Activated naive CD8-positive, alpha-beta T cell treated with anti-CD3 and anti-CD28 coated beads for 36 hours (primary cell): ENCODE results near the gene SULT1A1. TPM values are rescaled to one million over a fixed set of nuclear protein-coding genes. Genes with fewer than 3 reads are reported as not detected.
"Not testable (repeated sequence)": the region's sequence is repeated elsewhere in the genome, so short reads cannot be mapped to it uniquely, and the experiment has no call there.

Source experiments
- DNase-seq: peaks from one replicate; pipeline ENCODE4 v3.0.0; 2021
- H3K27ac Mint-ChIP-seq: one replicate; pipeline ENCODE4 v1.8.0; 2022; ENCODE audit warnings: mild to moderate bottlenecking, moderate library complexity, mixed read lengths
- H3K27me3 Mint-ChIP-seq: one replicate; pipeline ENCODE4 v1.8.0; 2022; ENCODE audit warnings: mild to moderate bottlenecking, mixed read lengths
- H3K36me3 Mint-ChIP-seq: one replicate; pipeline ENCODE4 v1.8.0; 2021; ENCODE audit warnings: mild to moderate bottlenecking, mixed read lengths
- H3K4me1 Mint-ChIP-seq: one replicate; pipeline ENCODE4 v1.8.0; 2021; ENCODE audit warnings: mixed read lengths
- H3K4me3 Mint-ChIP-seq: one replicate; pipeline ENCODE4 v1.8.0; 2022; ENCODE audit warnings: mild to moderate bottlenecking, moderate library complexity, mixed read lengths
- H3K9me3 Mint-ChIP-seq: one replicate; pipeline ENCODE4 v1.8.0; 2022; ENCODE audit warnings: mixed read lengths
- total RNA-seq, 2 experiments: library from RNA; stranded (reverse); gene quantifications; one replicate each; pipeline ENCODE4 v1.2.3, GENCODE V29; 2021

SULT1A1 gene
- total RNA-seq, 2 experiments from 2014 or later = 11.6 to 13.3 TPM

GRCh38 chr16:28586466-28586865 lies 23.4 kb downstream of the SULT1A1 start:
- Mint-ChIP-seq H3K4me3 (no peak overlapping the region), H3K27me3 (no peaks in the 10 kb centered on the region), H3K36me3 (peaks cover 13% of the 10 kb centered on the region), H3K4me1 (no peaks in the 10 kb centered on the region), H3K9me3 (no peaks in the 10 kb centered on the region), H3K27ac (no peak overlapping the region)
- DNase-seq = no peak

- no peak for DNase-seq
- no peak overlapping the region for H3K27ac Mint-ChIP-seq
- peaks cover 13% of the 10 kb centered on the region for H3K36me3 Mint-ChIP-seq
- H3K9me3 Mint-ChIP-seq = no peaks in the 10 kb centered on the region
- no peaks in the 10 kb centered on the region for H3K27me3 Mint-ChIP-seq
- H3K4me1 Mint-ChIP-seq = no peaks in the 10 kb centered on the region
- H3K4me3 Mint-ChIP-seq = no peak overlapping the region
These were observed 24.2 kb downstream of the SULT1A1 start for GRCh38 chr16:28585674-28586073.

- H3K4me1 Mint-ChIP-seq = peaks cover 1% of the 10 kb centered on the region
- peaks cover 12% of the 10 kb centered on the region for H3K36me3 Mint-ChIP-seq
- no peak overlapping the region for H3K27ac Mint-ChIP-seq
- H3K4me3 Mint-ChIP-seq = no peak overlapping the region
- no peak for DNase-seq
- no peaks in the 10 kb centered on the region for H3K9me3 Mint-ChIP-seq
- no peaks in the 10 kb centered on the region for H3K27me3 Mint-ChIP-seq
These were observed 29.0 kb downstream of the SULT1A1 start for GRCh38 chr16:28580726-28581315.

- no peak overlapping the region for H3K4me3 Mint-ChIP-seq
- peaks cover 15% of the 10 kb centered on the region for H3K4me1 Mint-ChIP-seq
- peaks cover 2% of the 10 kb centered on the region for H3K36me3 Mint-ChIP-seq
- no peak overlapping the region for H3K27ac Mint-ChIP-seq
- DNase-seq = no peak
- no peaks in the 10 kb centered on the region for H3K9me3 Mint-ChIP-seq
- no peaks in the 10 kb centered on the region for H3K27me3 Mint-ChIP-seq
These were observed 34.3 kb downstream of the SULT1A1 start for GRCh38 chr16:28575446-28576109.

GRCh38 chr16:28574925-28575324 lies 34.9 kb downstream of the SULT1A1 start:
- no peaks in the 10 kb centered on the region for H3K27me3 Mint-ChIP-seq
- no peaks in the 10 kb centered on the region for H3K9me3 Mint-ChIP-seq
- peaks cover 15% of the 10 kb centered on the region for H3K4me1 Mint-ChIP-seq
- no peak overlapping the region for H3K27ac Mint-ChIP-seq
- no peak overlapping the region for H3K4me3 Mint-ChIP-seq
- no peak for DNase-seq
- H3K36me3 Mint-ChIP-seq = peaks cover 2% of the 10 kb centered on the region

GRCh38 chr16:28573738-28574718 lies 35.8 kb downstream of the SULT1A1 start:
- peaks cover 2% of the 10 kb centered on the region for H3K36me3 Mint-ChIP-seq
- no peaks in the 10 kb centered on the region for H3K27me3 Mint-ChIP-seq
- no peak for DNase-seq
- H3K27ac Mint-ChIP-seq = no peak overlapping the region
- H3K4me3 Mint-ChIP-seq = no peak overlapping the region
- H3K4me1 Mint-ChIP-seq = peaks cover 15% of the 10 kb centered on the region
- no peaks in the 10 kb centered on the region for H3K9me3 Mint-ChIP-seq

GRCh38 chr16:28572696-28573510 lies 36.9 kb downstream of the SULT1A1 start:
- no peak overlapping the region for H3K27ac Mint-ChIP-seq
- no peak for DNase-seq
- no peaks in the 10 kb centered on the region for H3K9me3 Mint-ChIP-seq
- peaks cover 14% of the 10 kb centered on the region for H3K4me1 Mint-ChIP-seq
- no peak overlapping the region for H3K4me3 Mint-ChIP-seq
- no peaks in the 10 kb centered on the region for H3K27me3 Mint-ChIP-seq
- H3K36me3 Mint-ChIP-seq = peaks cover 3% of the 10 kb centered on the region

- DNase-seq = no peak
- Mint-ChIP-seq H3K36me3 (peaks cover 23% of the 10 kb centered on the region), H3K27me3 (no peaks in the 10 kb centered on the region), H3K9me3 (peaks cover 11% of the 10 kb centered on the region), H3K27ac (no peak overlapping the region), H3K4me1 (peaks cover 18% of the 10 kb centered on the region), H3K4me3 (no peak overlapping the region)
These were observed 39.7 kb downstream of the SULT1A1 start for GRCh38 chr16:28569968-28570752.

GRCh38 chr16:28569021-28569420 lies 40.8 kb downstream of the SULT1A1 start:
- Mint-ChIP-seq H3K27me3 (no peaks in the 10 kb centered on the region), H3K27ac (no peak overlapping the region), H3K36me3 (peaks cover 24% of the 10 kb centered on the region), H3K9me3 (peaks cover 11% of the 10 kb centered on the region), H3K4me1 (peaks cover 16% of the 10 kb centered on the region), H3K4me3 (no peak overlapping the region)
- no peak for DNase-seq

GRCh38 chr16:28567292-28567691 lies 42.6 kb downstream of the SULT1A1 start:
- Mint-ChIP-seq H3K27me3 (no peaks in the 10 kb centered on the region), H3K27ac (no peak overlapping the region), H3K4me3 (no peak overlapping the region), H3K9me3 (peaks cover 11% of the 10 kb centered on the region), H3K4me1 (peaks cover 12% of the 10 kb centered on the region), H3K36me3 (peaks cover 24% of the 10 kb centered on the region)
- DNase-seq = no peak

- H3K27ac Mint-ChIP-seq, H3K4me3 Mint-ChIP-seq, DNase-seq, H3K27me3 Mint-ChIP-seq: not testable (repeated sequence)
- peaks cover 24% of the 10 kb centered on the region for H3K36me3 Mint-ChIP-seq
- peaks cover 11% of the 10 kb centered on the region for H3K9me3 Mint-ChIP-seq
- peaks cover 13% of the 10 kb centered on the region for H3K4me1 Mint-ChIP-seq
These were observed 43.5 kb downstream of the SULT1A1 start for GRCh38 chr16:28566233-28566925.

GRCh38 chr16:28563218-28563617 lies 46.6 kb downstream of the SULT1A1 start:
- Mint-ChIP-seq H3K4me1 (peaks cover 20% of the 10 kb centered on the region), H3K4me3 (no peak overlapping the region), H3K9me3 (peaks cover 11% of the 10 kb centered on the region), H3K27me3 (no peaks in the 10 kb centered on the region), H3K27ac (no peak overlapping the region), H3K36me3 (peaks cover 40% of the 10 kb centered on the region)
- no peak for DNase-seq

GRCh38 chr16:28562199-28562598 lies 47.6 kb downstream of the SULT1A1 start:
- DNase-seq = no peak
- peaks cover 6% of the 10 kb centered on the region for H3K9me3 Mint-ChIP-seq
- H3K27me3 Mint-ChIP-seq = no peaks in the 10 kb centered on the region
- no peak overlapping the region for H3K4me3 Mint-ChIP-seq
- H3K36me3 Mint-ChIP-seq = peaks cover 35% of the 10 kb centered on the region
- no peak overlapping the region for H3K27ac Mint-ChIP-seq
- H3K4me1 Mint-ChIP-seq = peaks cover 18% of the 10 kb centered on the region
